Endothelial cell of umbilical vein (primary cell): ENCODE results near the gene SELENOH. TPM values are rescaled to one million over a fixed set of nuclear protein-coding genes. Genes with fewer than 3 reads are reported as not detected.

Experiments
- BruUV-seq: library from RNA; stranded (reverse); fragments of 400-500 nt; replicated peaks from 2 replicates; lab custom pipeline; 2021; lab: Mats Ljungman, UMichigan
- CTCF ChIA-PET: fragments of 300-600, 350-600 bp; sonication (Branson Sonifier 250); formaldehyde crosslinking; loops from one replicate; lab custom pipeline; 2021; ENCODE audit warnings: antibody characterized with exemption, inconsistent platforms; lab: Charles Lee
- POLR2A ChIA-PET: fragments of 300-600, 350-600 bp; sonication (Branson Sonifier 250); formaldehyde crosslinking; loops from one replicate; lab custom pipeline; 2021; ENCODE audit warnings: antibody characterized with exemption, inconsistent platforms; lab: Charles Lee
- DNase-seq: peaks from one replicate; pipeline ENCODE4 v3.0.0-alpha.2; 2011; ENCODE audit warnings: low read depth, low spot score
- FAIRE-seq: peaks from 2 replicates; lab custom pipeline; 2011; peaks lifted over from hg19 to GRCh38; lab: Jason Lieb, UNC
- H2AFZ ChIP-seq: 2 replicates; pipeline ENCODE4 v1.6.0; 2012; ENCODE audit warnings: low read depth, low read length, control low read depth, inconsistent platforms
- H3K27ac ChIP-seq: 2 replicates; pipeline ENCODE4 v1.5.1; 2011; ENCODE audit warnings: low read depth, mild to moderate bottlenecking, control low read depth, low read length, moderate library complexity; ENCODE audit not compliant: insufficient read depth
- H3K27me3 ChIP-seq, 2 experiments: 2 replicates each; pipeline versions ENCODE4 v1.6.0 to v1.6.1; 2011; ENCODE audit warnings: low read length in 2 of 2, mixed read lengths in 1 of 2; ENCODE audit not compliant: control insufficient read depth in 2 of 2, insufficient read depth in 2 of 2
- H3K36me3 ChIP-seq, 2 experiments: 2 replicates in 1 of 2; 3 replicates in 1 of 2; pipeline ENCODE4 v1.5.1; 2011; ENCODE audit warnings: low read length in 2 of 2, mild to moderate bottlenecking in 1 of 2, moderate library complexity in 1 of 2; ENCODE audit not compliant: control insufficient read depth in 2 of 2, insufficient read depth in 2 of 2; ENCODE audit errors: extremely low read depth in 1 of 2
- H3K4me1 ChIP-seq: 3 replicates; pipeline ENCODE4 v1.5.1; 2011; ENCODE audit warnings: mild to moderate bottlenecking, low read length; ENCODE audit not compliant: control insufficient read depth, insufficient read depth; ENCODE audit errors: extremely low read depth
- H3K4me2 ChIP-seq: 2 replicates; pipeline ENCODE4 v1.6.1; 2011; ENCODE audit warnings: low read length, control low read depth, mixed read lengths; ENCODE audit not compliant: insufficient read depth
- H3K4me3 ChIP-seq, 3 experiments: fragments of 200-600 bp in 1 of 3; sonication (generic), shearing (Covaris generic) in 1 of 3; replicated peaks in 1 of 3; 2 replicates each; pipeline ENCODE4 v1.5.1; 2011 to 2016; ENCODE audit warnings: control low read depth in 3 of 3, low read length in 3 of 3, mild to moderate bottlenecking in 2 of 3, inconsistent platforms in 1 of 3, low read depth in 1 of 3, moderate library complexity in 1 of 3; ENCODE audit not compliant: insufficient read depth in 1 of 3
- H3K79me2 ChIP-seq: 2 replicates; pipeline ENCODE4 v1.6.0; 2012; ENCODE audit warnings: low read length, inconsistent platforms; ENCODE audit not compliant: control insufficient read depth, insufficient read depth
- H3K9ac ChIP-seq: replicated peaks from 2 replicates; pipeline ENCODE3; 2011; ENCODE audit warnings: low read length, control low read depth; ENCODE audit not compliant: insufficient read depth; ENCODE audit errors: extremely low read depth
- H3K9me1 ChIP-seq: replicated peaks from 3 replicates; pipeline ENCODE4 v1.6.0; 2011; ENCODE audit warnings: mild to moderate bottlenecking, low read length; ENCODE audit not compliant: control insufficient read depth, insufficient read depth; ENCODE audit errors: extremely low read depth
- H3K9me3 ChIP-seq: replicated peaks from 2 replicates; pipeline ENCODE4 v1.5.1; 2012; ENCODE audit warnings: low read length, inconsistent platforms; ENCODE audit not compliant: control insufficient read depth, insufficient read depth
- H4K20me1 ChIP-seq: replicated peaks from 2 replicates; pipeline ENCODE3; 2011; ENCODE audit warnings: mild to moderate bottlenecking, low read length; ENCODE audit not compliant: control insufficient read depth, insufficient read depth; ENCODE audit errors: extremely low read depth
- CTCF ChIP-seq, 2 donors: IDR thresholded peaks; 1 replicate in 1 of 2; 2 replicates in 1 of 2; pipeline ENCODE4 v1.5.1; 2011; ENCODE audit warnings: low read length in 2 of 2, mild to moderate bottlenecking in 2 of 2, moderate library complexity in 2 of 2, control low read depth in 1 of 2, inconsistent platforms in 1 of 2, low read depth in 1 of 2; ENCODE audit not compliant: insufficient read depth in 1 of 2; ENCODE audit errors: extremely low read depth in 1 of 2
- EZH2 ChIP-seq: IDR thresholded peaks from 2 replicates; pipeline ENCODE4 v1.6.1; 2012; ENCODE audit warnings: borderline replicate concordance, low read depth, mild to moderate bottlenecking, moderate library complexity, low read length, inconsistent platforms; ENCODE audit not compliant: severe bottlenecking
- FOS ChIP-seq: IDR thresholded peaks from 2 replicates; pipeline ENCODE4 v1.6.1; 2011; ENCODE audit warnings: mild to moderate bottlenecking, low read length, moderate library complexity, borderline replicate concordance; ENCODE audit not compliant: insufficient read depth
- GATA2 ChIP-seq: IDR thresholded peaks from 2 replicates; pipeline ENCODE4 v1.7.0; 2011; ENCODE audit warnings: low read depth, mild to moderate bottlenecking, moderate library complexity, mixed read lengths, low read length; ENCODE audit not compliant: insufficient read length, insufficient read depth
- JUN ChIP-seq: IDR thresholded peaks from 2 replicates; pipeline ENCODE4 v1.6.1; 2011; ENCODE audit warnings: borderline replicate concordance, low read depth; ENCODE audit not compliant: insufficient read length, insufficient read depth
- MAX ChIP-seq: IDR thresholded peaks from 2 replicates; pipeline ENCODE4 v1.6.1; 2011; ENCODE audit not compliant: insufficient read depth, insufficient read length
- MYC ChIP-seq: IDR thresholded peaks from one replicate; pipeline ENCODE4 v1.6.1; 2011; ENCODE audit warnings: mild to moderate bottlenecking, low read depth, low read length
- POLR2A ChIP-seq: IDR thresholded peaks from 2 replicates; pipeline ENCODE4 v1.6.1; 2012; ENCODE audit warnings: low read depth, mild to moderate bottlenecking, control low read depth, low read length
- POLR2AphosphoS5 ChIP-seq: IDR thresholded peaks from 2 replicates; pipeline ENCODE4 v1.6.1; 2012; ENCODE audit warnings: low read depth, mild to moderate bottlenecking, control low read depth, low read length, moderate library complexity; ENCODE audit not compliant: insufficient read depth
- dilution Hi-C: fragments of 300-500 bp; cut with MboI; formaldehyde crosslinking; loops from one replicate; pipeline ENCODE4 v1.15.0; 2019; ENCODE audit warnings: low sequenced_read_pairs; ENCODE audit not compliant: extremely low pct_ligation_motif_present
- intact Hi-C: fragments of 100-400 bp; cut with micrococcal nuclease; formaldehyde crosslinking; loops from one replicate; pipeline ENCODE4 v1.10.0; 2022
- polyA plus RNA-seq, 4 experiments: library from polyadenylated mRNA; depleted of rRNA in 3 of 4; stranded (reverse) in 3 of 4; unstranded in 1 of 4; fragments of >200 nt; gene quantifications; 2 replicates each; pipeline versions ENCODE4 v1.2.1 to v1.2.3, GENCODE V29; 2011 to 2012; ENCODE audit warnings: missing spikeins in 1 of 4
- total RNA-seq: library from RNA; stranded (reverse); gene quantifications from 2 replicates; pipeline ENCODE4 v1.2.3, GENCODE V29; 2021

SELENOH gene
- total and polyA plus RNA-seq, 2 donors (not counting 3 experiments of a cell fraction or from before 2014, with no cell fraction given), result 161 to 247 TPM

- no TSS peak for BruUV-seq
- ChIA-PET CTCF (interaction anchor here (1.3 to 2.5 kb wide), 2 partner anchors 9 to 12 kb away, joined by 3 to 13 read pairs; no protein-coding TSS in a partner anchor), POLR2A (interaction anchor here (1.8 kb wide), 1 partner anchor 28 kb away, joined by 5 read pairs; the partner anchor contains the start of gene CTNND1)
- Histone ChIP-seq H3K27me3 (no peaks in the 10 kb centered on the region), H3K4me1 (peaks cover 32% of the 10 kb centered on the region), H3K9ac (no peak overlapping the region), H2AFZ (no peak overlapping the region), H3K9me1 (no peaks in the 10 kb centered on the region), H3K79me2 (peaks cover 95% of the 10 kb centered on the region), H3K4me2 (no peak overlapping the region), H3K9me3 (no peaks in the 10 kb centered on the region), H4K20me1 (peaks cover 13% of the 10 kb centered on the region), H3K4me3 (no peak overlapping the region), H3K36me3 (peaks cover 3 to 6% of the 10 kb centered on the region in 2 experiments), H3K27ac (no peak overlapping the region)
- DNase-seq (no peak), FAIRE-seq (no peak)
- intact Hi-C loops (no loop called here), dilution Hi-C loops (no loop called here)
- TF ChIP-seq POLR2A, result no peak
- TF ChIP-seq EZH2, result no peak
- no peak for TF ChIP-seq GATA2
Observed at GRCh38 chr11:57788703-57789088, 47.4 kb downstream of the SELENOH start.

DNA sequence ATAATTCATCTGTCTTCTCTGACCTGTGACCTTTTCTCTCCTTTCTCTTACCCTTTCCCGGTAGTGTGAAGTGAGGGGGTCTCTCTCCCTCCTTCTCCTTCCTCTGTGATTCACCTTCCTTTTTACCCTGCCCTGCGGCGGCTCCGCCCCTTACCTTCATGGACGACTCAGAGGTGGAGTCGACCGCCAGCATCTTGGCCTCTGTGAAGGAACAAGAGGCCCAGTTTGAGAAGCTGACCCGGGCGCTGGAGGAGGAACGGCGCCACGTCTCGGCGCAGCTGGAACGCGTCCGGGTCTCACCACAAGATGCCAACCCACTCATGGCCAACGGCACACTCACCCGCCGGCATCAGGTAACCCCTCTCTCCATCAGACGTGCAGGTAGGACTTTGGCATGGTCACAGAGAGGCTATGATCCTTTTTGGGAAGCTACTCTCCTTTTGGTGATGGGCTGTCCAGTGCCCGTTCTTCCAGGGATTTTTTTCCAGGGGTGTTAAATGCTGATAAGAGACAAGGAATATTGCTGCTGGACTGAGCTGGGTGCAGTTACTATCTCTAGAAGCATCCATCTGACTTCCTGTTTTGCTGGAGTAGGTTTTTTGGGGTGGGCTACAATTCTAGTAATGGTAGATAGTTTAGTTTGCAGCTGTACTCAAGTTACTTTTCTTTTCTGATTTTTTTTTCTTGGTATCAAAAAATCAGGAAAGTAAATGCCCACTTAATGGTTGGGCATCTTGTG is 50.2 kb downstream of the SELENOH start:
- no peaks in the 10 kb centered on the region for H3K27me3 ChIP-seq
- H3K4me2 ChIP-seq, result peak overlapping the region; percentile 41
- CTCF ChIA-PET, result interaction anchor here (0.7 to 2.4 kb wide), 4 partner anchors 9 to 43 kb away, joined by 3 to 13 read pairs (median 6); partner anchors contain the start of gene BTBD18
- no TSS peak for BruUV-seq
- no peak overlapping the region for H3K9ac ChIP-seq
- peaks cover 95% of the 10 kb centered on the region for H3K79me2 ChIP-seq
- H3K36me3 ChIP-seq, result peaks cover 9 to 13% of the 10 kb centered on the region in 2 experiments
- TF ChIP-seq MAX, result no peak
- no peak for TF ChIP-seq EZH2
- no peak for TF ChIP-seq FOS
- TF ChIP-seq MYC, result no peak
- no peak for TF ChIP-seq JUN
- no peak for TF ChIP-seq POLR2A
- TF ChIP-seq GATA2, result no peak
- no peak for TF ChIP-seq POLR2AphosphoS5
- TF ChIP-seq CTCF (IDR thresholded peaks at IDR 0.05; ENCODE audit: extremely low read depth in 1 of 2, insufficient read depth in 1 of 2, low read depth in 1 of 2, low read length in 2 of 2), result no peak
- H3K27ac ChIP-seq, result peak overlapping the region; percentile 55
- H3K4me3 ChIP-seq, result no peak overlapping the region
- no peak for FAIRE-seq
- H3K4me1 ChIP-seq, result peaks cover 33% of the 10 kb centered on the region
- H3K9me1 ChIP-seq, result no peaks in the 10 kb centered on the region
- H4K20me1 ChIP-seq, result peaks cover 9% of the 10 kb centered on the region
- no peaks in the 10 kb centered on the region for H3K9me3 ChIP-seq
- dilution Hi-C loops (no loop called here), intact Hi-C loops (loop anchor here (2.0 kb wide), 1 partner anchor 13 kb away; no protein-coding TSS in a partner anchor)
- no peak for DNase-seq
- no peak overlapping the region for H2AFZ ChIP-seq
- POLR2A ChIA-PET, result interaction anchor here (1.6 kb wide), 1 partner anchor 13 kb away, joined by 6 read pairs; no protein-coding TSS in a partner anchor
